Osteocyte (in vitro differentiated cells): Measurements from ENCODE around the gene SPPL2C. TPM values are rescaled to one million over a fixed set of nuclear protein-coding genes. Genes with fewer than 3 reads are reported as not detected.

Experiments used
- DNase-seq: peaks from one replicate; pipeline ENCODE4 v3.0.0; 2021; ENCODE audit warnings: mixed read lengths; ENCODE audit not compliant: unreplicated experiment; ENCODE audit errors: extremely low spot score
- H3K27ac Mint-ChIP-seq: one replicate; pipeline ENCODE4 v1.8.0; 2021; ENCODE audit warnings: mild to moderate bottlenecking, mixed read lengths; ENCODE audit not compliant: unreplicated experiment
- H3K27me3 Mint-ChIP-seq: one replicate; pipeline ENCODE4 v1.8.0; 2021; ENCODE audit warnings: mixed read lengths; ENCODE audit not compliant: unreplicated experiment
- H3K36me3 Mint-ChIP-seq: one replicate; pipeline ENCODE4 v1.8.0; 2021; ENCODE audit warnings: mixed read lengths; ENCODE audit not compliant: unreplicated experiment
- H3K4me1 Mint-ChIP-seq: one replicate; pipeline ENCODE4 v1.8.0; 2021; ENCODE audit warnings: mixed read lengths; ENCODE audit not compliant: unreplicated experiment
- H3K4me3 Mint-ChIP-seq: one replicate; pipeline ENCODE4 v1.8.0; 2021; ENCODE audit warnings: mild to moderate bottlenecking, moderate library complexity, mixed read lengths; ENCODE audit not compliant: unreplicated experiment
- H3K9me3 Mint-ChIP-seq: one replicate; pipeline ENCODE4 v1.8.0; 2021; ENCODE audit warnings: mixed read lengths; ENCODE audit not compliant: unreplicated experiment
- CTCF ChIP-seq: fragments of 200-600 bp; sonication (generic); IDR thresholded peaks from 2 replicates; pipeline ENCODE4 v1.5.0; 2021; ENCODE audit warnings: antibody characterized with exemption, mild to moderate bottlenecking, moderate library complexity
- total RNA-seq: library from RNA; stranded (reverse); gene quantifications from 2 replicates; pipeline ENCODE4 v1.2.1, GENCODE V29; 2021

Gene SPPL2C
- total RNA-seq, 1 donor from 2014 or later, result not detected

- H3K4me3 Mint-ChIP-seq, result no peak overlapping the region
- H3K9me3 Mint-ChIP-seq, result no peaks in the 10 kb centered on the region
- no peaks in the 10 kb centered on the region for H3K36me3 Mint-ChIP-seq
- H3K27me3 Mint-ChIP-seq, result peaks cover 26% of the 10 kb centered on the region
- TF ChIP-seq CTCF, result no peak
- DNase-seq, result no peak
- no peaks in the 10 kb centered on the region for H3K4me1 Mint-ChIP-seq
- no peak overlapping the region for H3K27ac Mint-ChIP-seq
These were observed 3.5 kb upstream of the SPPL2C start for GRCh38 chr17:45841186-45841585.

DNA sequence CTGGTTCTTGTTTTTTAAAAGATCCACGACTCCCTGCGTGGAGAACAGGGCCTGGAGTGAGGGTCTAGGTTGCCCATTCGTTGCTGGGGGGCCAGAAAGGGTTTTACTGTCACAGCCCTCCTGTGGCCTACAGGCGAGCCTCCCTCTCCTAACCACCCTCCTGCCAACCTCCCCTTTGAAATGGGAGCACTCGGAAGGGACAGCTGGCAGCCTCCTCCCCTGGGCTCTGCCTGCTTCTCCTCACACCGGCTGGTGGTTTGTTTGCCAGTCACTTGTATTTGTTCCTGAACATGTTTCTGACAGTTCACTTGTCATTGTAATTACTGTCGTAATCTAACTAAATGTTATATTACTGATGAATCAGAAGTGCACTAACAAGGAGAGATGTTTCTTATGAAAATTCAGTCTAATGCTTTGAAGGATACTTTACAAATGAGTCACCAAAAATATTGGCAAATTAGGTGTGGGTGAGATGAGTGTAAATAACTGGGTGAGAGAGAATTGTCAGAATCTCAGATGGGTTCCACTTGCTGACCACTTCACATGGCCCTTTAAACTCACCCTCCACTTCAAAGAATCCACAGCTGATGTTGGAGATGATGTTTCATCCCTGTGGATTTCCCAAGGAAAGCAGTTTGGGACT, 2.7 kb upstream of the SPPL2C start:
- Mint-ChIP-seq H3K4me3 (no peak overlapping the region), H3K27me3 (peaks cover 21% of the 10 kb centered on the region), H3K36me3 (no peaks in the 10 kb centered on the region), H3K9me3 (no peaks in the 10 kb centered on the region), H3K27ac (no peak overlapping the region), H3K4me1 (no peaks in the 10 kb centered on the region)
- no peak for DNase-seq
- no peak for TF ChIP-seq CTCF

DNA sequence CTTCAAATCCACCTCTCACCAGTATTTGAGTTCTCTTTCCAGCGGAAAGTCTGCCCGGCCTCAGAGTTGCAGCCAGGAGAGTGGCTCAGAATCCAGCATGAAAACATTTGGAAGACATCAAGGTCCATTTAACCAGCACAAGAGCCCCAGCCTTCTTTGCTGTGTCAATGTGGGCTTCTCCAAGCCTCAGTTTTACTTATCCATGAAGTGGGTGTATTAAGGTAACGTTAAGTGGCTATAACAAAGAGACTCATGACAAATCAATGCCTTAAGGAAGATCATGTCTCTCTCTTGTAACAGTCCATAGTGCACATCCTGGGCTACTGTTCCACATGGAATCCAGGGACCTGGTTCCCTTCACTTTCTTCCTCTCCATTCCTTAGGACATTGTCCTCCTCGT, 959 bp upstream of the SPPL2C start:
- Mint-ChIP-seq H3K4me1 (no peaks in the 10 kb centered on the region), H3K27me3 (peaks cover 21% of the 10 kb centered on the region), H3K36me3 (no peaks in the 10 kb centered on the region), H3K9me3 (no peaks in the 10 kb centered on the region), H3K27ac (no peak overlapping the region), H3K4me3 (no peak overlapping the region)
- TF ChIP-seq CTCF, result no peak
- no peak for DNase-seq

- DNase-seq, result no peak
- TF ChIP-seq CTCF, result no peak
- Mint-ChIP-seq H3K9me3 (no peaks in the 10 kb centered on the region), H3K27me3 (peaks cover 12% of the 10 kb centered on the region), H3K4me1 (no peaks in the 10 kb centered on the region), H3K27ac (no peak overlapping the region), H3K36me3 (no peaks in the 10 kb centered on the region), H3K4me3 (no peak overlapping the region)
These were observed 900 bp downstream of the SPPL2C start for GRCh38 chr17:45845376-45846185.

DNA sequence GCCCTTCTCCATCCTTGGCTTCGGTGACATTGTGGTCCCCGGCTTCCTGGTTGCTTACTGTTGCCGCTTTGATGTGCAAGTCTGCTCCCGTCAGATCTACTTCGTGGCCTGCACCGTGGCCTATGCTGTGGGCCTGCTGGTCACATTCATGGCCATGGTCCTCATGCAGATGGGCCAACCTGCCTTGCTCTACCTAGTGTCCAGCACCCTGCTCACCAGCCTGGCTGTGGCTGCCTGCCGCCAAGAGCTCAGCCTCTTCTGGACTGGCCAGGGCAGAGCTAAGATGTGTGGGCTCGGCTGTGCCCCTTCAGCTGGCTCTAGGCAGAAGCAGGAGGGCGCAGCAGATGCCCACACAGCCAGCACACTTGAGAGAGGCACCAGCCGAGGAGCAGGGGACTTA, 1.5 kb downstream of the SPPL2C start:
- no peaks in the 10 kb centered on the region for H3K9me3 Mint-ChIP-seq
- DNase-seq, result no peak
- H3K4me3 Mint-ChIP-seq, result no peak overlapping the region
- peaks cover 10% of the 10 kb centered on the region for H3K27me3 Mint-ChIP-seq
- no peak overlapping the region for H3K27ac Mint-ChIP-seq
- TF ChIP-seq CTCF, result no peak
- no peaks in the 10 kb centered on the region for H3K4me1 Mint-ChIP-seq
- no peaks in the 10 kb centered on the region for H3K36me3 Mint-ChIP-seq
